SHP77 treated with DMSO at 0.1 percent for 48 hours (cell line): ENCODE measurements around the gene INPP4B.

ENCODE experiments used
- DNase-seq: peaks from one replicate; lab custom pipeline; 2025; lab: John Stamatoyannopoulos, UW

Gene INPP4B

DNA sequence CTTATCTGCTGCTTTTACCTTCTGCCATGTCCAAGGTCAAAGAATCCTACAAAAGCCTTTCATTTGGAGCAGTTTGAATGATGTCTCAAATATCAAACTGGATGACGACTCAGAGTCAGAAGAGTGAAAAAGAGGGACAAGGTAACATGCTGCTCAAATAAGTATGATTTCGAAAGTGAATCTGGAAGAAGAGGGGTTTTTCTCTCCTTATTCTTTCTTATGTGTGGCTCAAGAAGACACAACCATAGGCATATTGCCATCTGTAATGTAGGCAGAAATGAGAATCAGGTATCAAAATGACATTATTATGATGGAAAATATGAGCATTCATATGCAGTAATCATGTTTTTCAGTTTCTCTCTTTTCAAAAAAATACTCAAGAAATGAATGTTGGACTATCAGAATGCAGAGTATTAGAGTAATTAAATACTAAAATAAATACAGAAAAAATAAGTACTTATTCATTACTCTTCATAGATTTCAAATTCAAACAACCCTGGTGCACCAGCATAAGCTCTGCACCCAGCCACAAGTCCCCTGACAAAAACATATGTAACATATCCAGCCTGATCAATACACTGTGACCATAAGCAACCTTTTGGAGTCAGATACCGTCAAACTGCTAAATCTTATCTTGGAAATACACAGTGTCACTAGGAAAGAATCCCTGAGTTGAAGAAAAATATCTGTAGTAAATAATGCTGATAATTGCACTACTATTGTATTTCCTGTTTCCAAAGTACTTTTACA is 468.6 kb downstream of the INPP4B start:
- DNase-seq = no peak

DNA sequence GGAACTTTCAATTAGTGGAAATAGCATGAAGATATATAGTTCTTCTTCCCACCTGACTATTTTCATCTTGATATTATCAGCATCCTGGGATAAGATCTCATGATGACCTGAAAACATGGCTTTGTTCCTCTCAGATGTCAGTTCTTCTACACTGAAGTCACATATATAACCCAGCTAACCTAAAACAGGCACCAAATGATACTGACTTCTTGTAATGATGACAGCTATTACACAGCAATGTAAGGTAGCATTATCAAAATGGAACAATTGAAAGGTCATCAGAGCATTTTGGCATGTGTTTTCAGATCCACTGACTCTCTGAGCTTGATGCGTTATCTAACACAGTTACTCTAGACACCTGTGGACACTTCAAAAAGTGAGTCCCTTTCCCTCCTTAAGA is 469.9 kb downstream of the INPP4B start:
- DNase-seq = no peak

DNA sequence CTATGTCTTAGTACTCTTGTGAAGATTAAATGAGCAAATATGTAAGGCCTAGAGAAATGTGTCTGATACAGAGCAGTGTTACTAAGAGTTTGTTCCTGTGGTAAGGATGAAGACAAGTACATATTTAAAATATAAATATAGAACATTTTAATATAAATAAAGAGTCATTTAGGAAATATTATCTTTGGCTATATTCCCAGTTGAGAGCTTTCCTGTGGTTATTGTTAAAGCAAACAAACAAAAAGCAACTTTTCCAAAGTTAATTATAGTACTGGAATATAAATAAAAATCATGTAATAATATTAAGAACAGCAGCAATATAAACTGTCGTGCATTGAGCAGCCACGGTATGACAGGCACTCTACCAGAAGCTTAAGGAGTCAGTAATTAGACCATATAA is 472.5 kb downstream of the INPP4B start:
- DNase-seq = no peak

DNA sequence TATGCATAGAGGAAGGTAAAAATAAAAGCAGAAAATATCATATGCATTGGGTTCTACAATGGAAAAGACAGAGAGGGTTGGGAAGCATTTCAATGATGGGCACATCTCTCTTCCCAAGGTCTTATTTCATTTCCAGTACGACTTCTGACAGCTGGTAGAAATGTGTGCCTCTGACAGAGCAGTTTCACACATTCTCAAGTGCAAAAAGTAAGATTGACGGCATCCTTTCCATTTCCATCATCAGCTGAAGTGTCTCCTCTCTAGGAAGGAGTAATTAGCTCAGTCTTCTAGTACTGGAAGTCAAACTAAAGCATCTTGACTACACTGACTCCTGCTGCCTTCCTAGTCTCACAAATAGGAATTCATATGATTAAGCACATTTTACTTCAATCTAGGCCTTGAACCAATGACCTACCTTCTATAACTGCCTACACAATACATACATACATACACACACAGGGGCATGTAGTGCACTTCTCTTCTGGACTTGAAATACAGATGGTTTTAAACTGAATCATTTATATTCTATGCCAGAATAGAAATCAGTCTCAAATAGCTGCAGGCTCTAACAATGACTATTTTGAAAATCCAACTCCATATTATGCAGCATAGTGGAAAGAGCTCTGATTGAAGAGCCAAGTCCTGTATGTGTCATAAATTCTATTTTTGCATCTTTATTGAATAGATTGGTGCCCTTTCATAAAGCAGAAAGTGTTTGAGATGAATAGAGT is 473.4 kb downstream of the INPP4B start:
- no peak for DNase-seq

DNA sequence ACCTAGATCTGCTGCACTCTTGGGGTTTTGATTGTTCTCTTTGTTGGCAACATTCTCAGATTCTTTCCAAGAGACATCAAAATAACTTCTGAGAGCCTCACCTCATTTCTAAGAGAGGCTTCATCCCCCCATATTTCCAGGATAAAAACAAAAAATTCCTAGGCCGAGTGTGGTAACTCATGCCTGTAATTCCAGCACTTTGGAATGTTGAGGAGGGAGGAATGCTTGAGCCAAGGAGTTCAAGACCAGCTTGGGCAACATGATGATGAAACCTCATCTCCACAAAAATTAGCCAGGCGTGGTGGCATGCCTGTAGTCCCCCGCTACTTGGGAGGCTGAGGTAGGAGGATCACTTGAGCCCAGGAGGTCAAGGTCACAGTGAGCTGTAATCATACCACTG is 477.0 kb downstream of the INPP4B start:
- DNase-seq = no peak

DNA sequence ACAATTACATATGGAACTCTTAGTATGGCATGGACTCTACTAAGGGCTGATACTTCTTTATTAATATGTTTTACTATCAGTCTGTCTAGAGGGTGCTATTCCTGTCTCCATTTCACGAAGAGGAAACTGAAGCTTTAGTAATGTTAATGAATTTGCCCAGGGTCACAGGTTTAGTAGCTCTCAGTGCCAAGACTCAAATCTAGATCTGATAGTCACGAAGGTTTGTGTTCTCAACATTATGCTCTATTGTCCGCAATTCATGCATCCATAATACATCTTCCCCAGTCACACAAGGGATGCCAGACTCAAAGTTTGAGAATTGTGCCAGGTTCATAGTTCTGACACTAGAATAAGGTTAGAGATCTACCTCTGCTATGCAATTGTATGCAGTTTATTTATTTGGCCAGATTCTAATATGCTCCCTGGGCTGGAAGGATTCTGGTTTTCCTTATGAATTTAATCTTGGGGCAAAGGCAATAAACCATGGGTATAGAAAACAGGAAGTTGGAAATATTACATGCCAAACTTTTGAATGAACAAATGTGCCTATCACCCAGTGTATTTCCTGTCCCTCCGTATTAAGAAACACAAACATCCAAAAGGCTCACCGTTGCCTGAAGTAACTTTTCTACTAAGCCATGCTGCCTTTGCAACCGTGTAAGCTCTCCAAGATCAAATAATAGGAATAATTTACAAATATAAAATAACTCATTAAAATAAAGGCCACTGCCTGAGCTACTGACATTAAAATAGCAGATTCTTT is 478.5 kb downstream of the INPP4B start:
- DNase-seq = no peak

DNA sequence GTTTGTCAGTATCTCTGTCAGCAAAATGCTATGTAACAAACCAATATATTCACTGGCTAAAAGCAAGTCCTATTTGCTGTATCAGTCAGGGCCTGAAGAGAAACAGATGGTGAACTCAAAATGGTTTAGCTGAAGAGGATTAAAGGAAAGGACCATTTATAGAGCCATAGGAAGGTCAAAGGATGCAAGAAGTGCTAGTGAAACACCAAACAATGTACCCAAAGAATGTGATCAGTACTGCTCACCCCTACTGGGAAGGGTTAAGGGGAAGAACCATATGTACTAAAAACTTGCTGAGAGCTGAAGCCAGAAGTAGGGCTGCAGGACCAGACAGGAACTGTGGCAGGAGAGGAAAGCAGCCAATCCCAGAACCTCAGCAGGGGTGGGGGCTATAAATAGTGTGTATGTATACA is 479.3 kb downstream of the INPP4B start:
- no peak for DNase-seq

DNA sequence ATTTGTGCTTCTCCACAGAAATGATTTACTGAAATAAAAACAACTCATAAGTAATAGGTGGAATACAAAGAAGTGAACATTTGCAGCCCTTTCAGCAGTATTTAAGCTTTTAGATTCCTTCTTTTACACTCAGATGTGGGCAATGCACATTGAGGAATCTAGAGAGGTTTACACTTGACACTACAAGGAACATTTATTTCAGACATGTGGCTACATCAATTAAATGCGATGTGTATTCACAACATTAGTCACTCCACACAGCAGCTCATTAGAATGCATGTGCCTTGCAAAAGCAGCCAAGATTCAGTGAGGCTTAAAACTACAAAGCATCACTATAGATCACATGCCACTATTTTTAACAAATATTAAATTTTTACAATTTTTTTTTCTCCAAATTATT is 480.7 kb downstream of the INPP4B start:
- no peak for DNase-seq

DNA sequence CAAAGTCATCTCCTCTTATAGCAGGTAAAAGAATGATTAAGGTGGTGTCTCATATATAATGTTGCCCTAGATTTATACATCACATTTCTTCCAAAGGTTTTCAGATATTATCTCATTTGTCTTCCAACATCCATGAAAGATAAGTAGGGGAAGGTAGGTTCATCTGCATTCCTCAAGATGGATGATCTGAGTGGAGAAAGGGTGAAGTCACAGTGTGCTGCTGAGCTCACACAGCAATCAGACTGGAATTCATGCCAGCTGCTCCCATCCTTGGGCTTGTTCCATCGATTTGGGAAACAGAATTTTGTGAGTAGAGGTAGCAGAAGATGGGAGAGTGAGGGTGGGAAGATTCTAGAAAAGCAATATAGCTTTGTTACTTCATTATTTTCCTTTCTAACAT is 482.4 kb downstream of the INPP4B start:
- no peak for DNase-seq

DNA sequence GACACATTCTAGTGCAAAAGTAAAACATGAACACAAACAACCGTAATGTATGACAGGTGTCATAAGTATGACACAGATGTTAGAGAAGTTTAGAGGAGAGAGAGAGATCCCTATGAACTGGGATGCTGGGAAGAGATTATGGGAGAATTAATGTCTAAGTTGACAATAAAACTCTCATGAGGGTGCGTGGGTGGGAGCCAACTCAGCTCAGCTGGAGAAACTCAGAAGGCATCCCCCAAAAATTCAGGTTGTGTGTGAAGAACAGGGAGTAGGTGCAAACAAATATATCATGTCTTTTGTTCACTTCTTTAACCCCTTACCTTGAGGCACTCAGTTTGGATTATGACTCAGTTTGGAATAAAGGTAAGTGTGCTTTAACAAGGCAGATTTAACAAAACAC is 484.1 kb downstream of the INPP4B start:
- no peak for DNase-seq

DNA sequence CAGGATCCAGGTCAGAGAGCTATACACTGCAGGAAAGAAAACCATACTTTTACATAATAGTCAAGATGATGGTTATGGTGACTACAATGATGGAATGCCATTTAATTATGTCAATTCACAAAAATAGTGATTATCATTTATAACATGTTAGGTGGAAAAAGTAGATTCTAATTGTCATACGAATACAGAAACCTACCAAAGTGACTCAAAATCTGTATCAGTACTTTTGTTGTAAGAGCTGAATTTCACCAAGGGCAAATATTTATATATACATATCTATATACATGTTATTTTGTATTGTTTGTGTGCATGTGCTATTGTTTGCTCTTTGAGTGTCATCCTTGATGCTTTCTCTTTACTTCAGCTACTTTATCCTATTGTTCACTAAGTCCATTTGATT is 485.4 kb downstream of the INPP4B start:
- DNase-seq = no peak

DNA sequence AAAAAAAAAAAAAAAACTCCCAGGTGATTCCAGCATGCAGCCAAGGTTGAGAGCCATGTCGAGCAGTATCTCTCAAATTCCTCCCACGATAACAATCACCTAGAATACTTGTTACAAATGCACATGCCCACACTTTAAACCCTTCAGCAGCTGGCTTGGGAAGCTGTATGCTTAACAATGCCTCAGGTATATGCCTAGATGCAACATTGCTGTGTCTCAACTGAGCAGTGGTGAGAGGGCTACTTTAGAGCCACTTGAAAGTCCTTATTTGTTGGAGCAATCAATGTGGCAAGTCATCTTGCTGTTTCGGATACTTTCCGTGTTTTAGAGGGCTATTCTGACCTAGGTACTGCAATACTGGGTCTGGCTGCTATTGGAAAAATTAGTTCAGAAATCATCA is 487.4 kb downstream of the INPP4B start:
- no peak for DNase-seq

DNA sequence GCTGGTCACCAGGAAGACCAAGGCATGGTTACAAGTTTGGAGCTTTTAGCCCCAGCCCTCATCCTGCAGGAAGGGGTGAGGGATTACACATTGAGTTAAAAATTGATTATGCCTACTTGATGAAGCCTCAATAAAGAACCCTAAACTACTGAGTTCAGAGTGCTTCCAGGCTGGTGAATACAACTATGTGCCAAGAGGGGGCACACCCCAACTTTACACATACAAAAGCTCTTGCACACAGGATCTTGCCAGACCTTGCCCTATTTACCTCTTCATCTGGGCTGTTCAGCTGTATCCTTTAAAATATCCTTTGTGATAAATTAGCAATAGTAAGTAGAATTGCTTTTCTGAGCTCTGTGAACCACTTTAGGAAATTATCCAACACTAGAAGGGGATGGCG is 489.3 kb downstream of the INPP4B start:
- DNase-seq = no peak

DNA sequence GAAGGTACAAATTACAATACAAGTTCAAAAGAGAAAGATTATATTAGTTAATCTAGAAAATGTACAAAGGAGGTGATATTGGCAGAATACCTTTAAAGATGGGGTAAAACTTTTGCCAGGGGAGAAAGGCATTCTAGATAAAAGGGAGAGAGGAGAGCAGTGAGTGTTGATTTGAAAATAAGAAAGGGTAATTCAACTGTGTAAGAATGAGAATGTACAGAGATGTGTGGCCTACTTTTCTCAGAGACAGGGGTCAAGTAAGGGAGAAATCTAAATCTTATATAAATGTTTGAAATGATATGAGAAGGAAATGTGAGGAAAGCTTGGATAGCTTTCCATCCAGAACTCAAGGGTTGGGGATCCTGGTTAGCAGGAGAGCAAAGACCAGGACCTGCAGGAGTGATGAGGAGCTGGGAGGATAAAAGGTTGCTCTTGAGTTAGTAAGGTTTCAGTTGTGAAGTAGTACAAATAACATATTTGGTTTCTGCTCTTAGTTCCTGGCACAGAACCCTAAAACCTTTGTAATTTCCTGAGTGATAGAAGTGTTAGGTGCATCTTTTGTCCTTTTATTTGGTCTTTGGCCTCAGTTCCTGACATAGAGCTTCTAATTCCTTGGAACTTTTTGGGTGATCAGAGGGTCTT is 489.9 kb downstream of the INPP4B start:
- no peak for DNase-seq

DNA sequence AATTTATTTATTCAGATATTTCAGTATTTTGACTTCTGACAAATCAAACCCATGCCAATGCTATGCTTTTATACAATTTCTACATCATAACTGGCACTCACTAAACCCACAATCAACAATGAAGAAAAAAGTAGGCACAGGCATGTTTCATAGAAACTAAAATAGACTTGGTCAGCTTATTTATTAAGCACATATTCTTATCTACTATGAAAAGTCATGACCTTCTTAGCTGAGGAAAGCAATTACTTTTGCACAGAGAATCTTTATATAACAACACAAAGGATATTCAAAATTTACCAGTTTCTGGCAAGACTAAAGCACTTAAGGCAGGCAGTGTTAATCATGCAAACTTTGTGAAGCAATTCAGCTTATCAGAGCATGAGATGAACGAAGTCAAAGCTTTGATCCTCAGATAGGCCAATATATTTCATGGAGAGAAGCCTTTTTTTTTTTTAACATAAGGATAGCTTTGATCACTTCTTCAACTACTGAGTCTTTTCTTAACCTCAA is 490.6 kb downstream of the INPP4B start:
- DNase-seq = no peak

DNA sequence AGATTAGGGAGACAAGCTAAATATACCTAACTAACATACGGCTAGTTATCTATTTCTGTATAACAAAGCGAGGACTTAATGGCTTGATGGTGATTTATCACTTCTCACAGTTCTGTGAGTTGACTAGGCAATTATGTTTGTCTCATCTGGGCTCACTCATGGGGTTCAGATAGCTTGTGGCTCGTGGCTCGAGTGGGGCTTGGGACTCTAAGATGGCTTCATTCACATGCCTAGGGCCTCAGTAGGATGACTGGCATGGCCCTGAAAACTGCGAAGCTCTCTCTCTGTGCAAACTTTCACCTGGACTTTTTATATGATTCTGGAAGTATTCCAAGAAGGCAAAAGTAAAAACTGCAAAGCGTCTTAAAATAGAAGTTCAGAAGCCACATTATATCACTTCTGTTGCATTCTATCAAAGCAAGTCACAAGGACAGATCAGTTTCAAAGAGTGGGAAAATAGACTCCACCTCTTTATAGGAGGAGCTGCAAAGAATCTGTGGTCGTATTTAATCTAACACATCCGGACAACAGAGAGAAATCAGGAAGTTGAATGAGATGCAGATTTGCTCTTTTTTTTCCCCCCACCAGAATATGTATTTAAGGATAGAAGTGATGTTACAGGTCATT is 491.2 kb downstream of the INPP4B start:
- no peak for DNase-seq

DNA sequence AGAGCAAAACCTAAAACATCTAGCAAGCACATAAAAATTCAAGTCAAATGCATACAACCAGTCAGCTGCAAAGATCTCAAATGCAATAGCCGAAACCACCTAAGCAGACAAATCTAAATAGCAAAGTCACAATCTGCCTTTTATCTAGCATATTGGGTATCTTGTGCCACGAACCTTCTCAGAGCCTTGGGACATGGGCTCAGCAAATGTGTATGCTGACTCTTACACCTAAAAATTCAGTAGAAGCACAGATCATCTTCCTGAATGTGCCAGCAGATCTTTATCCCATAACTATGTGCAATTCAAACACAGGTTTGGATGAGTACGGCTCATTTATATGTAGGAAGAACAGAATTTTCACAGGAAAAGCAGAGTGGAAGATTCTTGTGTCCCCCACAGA is 492.1 kb downstream of the INPP4B start:
- DNase-seq = no peak

DNA sequence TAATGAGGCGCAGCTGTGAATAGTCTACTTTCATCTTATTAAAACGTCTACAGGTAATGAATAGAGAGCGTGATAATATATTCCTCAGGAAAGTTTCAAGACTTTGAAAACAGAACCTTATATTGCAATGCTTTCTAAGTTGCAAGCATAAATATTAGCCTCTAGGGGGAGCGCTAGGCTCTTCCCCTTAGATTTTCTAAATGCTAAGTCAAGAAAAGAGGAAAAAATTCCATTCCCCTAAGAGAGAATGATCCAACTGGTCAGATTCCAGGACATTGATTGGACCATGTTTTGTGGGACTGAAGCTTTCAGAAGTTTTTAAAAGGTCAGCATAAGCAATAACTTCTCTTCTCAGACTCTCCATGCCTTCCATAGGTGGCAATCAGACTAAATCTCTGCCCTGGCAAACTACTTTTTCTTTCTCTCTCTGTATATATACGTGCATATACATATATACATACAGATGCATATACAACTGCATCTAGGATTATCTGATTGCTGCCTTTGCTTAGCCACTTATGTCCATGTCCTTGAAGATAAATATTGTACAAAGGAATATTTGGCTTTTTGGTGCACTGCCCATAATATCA is 492.9 kb downstream of the INPP4B start:
- DNase-seq = no peak

DNA sequence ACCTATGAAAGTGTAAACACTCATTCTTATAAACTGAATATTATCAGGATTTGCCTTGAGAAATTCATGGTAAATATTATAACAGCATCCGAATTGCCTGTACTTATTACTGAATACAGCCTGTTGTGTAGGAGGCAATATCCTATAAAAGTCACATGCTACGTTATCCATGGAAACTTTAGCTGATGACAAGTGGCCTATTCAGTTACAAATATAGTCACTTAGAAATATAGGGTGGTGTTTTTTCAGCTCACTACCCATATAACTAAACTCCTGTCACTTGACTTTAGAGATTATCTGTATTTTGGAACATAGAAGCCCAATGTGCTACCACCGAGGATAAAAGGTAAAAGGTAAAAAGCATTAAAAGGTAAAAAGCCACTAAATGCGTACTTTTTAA is 493.4 kb downstream of the INPP4B start:
- no peak for DNase-seq

DNA sequence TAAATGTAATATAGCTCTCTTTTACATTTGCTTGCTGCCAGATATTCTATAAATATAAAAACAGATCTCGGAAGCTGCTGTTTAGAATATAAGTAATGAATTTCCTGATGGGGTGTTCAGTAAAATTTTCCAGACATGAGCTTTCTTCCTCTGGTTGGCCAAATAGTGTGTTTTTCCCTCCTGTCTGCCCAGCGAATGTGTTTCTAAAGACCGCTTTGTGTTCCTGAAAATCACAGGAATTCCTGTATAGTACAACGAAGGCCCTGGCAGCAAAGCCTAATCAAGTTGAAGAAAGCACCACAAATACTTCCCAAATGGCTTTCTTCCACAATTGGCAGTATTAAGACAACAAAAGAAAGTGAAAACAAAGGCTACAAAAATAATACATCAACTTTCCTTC is 494.1 kb downstream of the INPP4B start:
- DNase-seq = no peak

DNA sequence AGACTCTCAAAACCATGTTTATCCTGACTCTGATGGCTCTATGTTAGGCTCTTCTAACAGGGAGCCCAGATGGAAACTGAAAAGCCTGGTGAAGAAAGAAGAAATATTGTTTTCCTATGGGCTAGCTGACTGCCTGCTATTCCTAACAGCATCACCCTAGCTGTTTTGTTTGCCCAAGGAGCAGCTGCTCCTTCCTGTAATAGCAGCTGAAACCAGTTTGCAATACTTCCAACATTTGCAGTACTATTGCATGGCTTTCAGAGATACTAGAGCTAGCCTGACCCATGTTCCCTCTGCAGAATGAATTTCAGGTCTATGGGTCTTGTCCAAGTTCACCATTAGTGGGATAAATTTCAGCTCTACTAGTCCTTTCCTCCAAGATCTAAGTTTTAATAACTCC is 495.2 kb downstream of the INPP4B start:
- DNase-seq = peak; percentile 40
